Measurements from ENCODE around the gene ALDH7A1.
"Not testable (repeated sequence)": the region's sequence is repeated elsewhere in the genome, so short reads cannot be mapped to it uniquely, and the experiment has no call there.

ALDH7A1 gene

GRCh38 chr5:126531543-126532120, 63.4 kb downstream of the ALDH7A1 start:
- DNase-seq, result no peak

- DNase-seq, result no peak
Measured at GRCh38 chr5:126527892-126528291, 67.1 kb downstream of the ALDH7A1 start.

- no peak for DNase-seq
Measured at GRCh38 chr5:126527158-126527557, 67.9 kb downstream of the ALDH7A1 start.

- DNase-seq, result no peak
Measured at GRCh38 chr5:126526493-126526892, 68.5 kb downstream of the ALDH7A1 start.

- DNase-seq, result no peak
Measured at GRCh38 chr5:126525630-126526245, 69.3 kb downstream of the ALDH7A1 start.

- DNase-seq, result no peak
Measured at GRCh38 chr5:126523818-126524510, 71.1 kb downstream of the ALDH7A1 start.

GRCh38 chr5:126521130-126521529, 73.9 kb downstream of the ALDH7A1 start:
- no peak for DNase-seq

- no peak for DNase-seq
Measured at GRCh38 chr5:126520593-126520953, 74.4 kb downstream of the ALDH7A1 start.

- no peak for DNase-seq
Measured at GRCh38 chr5:126519637-126520592, 75.1 kb downstream of the ALDH7A1 start.

- DNase-seq, result not testable (repeated sequence)
Measured at GRCh38 chr5:126519223-126519622, 75.8 kb downstream of the ALDH7A1 start.

- no peak for DNase-seq
Measured at GRCh38 chr5:126516852-126517251, 78.2 kb downstream of the ALDH7A1 start.

GRCh38 chr5:126516133-126516532, 78.9 kb downstream of the ALDH7A1 start:
- peak; percentile 62 to 69 for DNase-seq

- no peak for DNase-seq
Measured at GRCh38 chr5:126515337-126515736, 79.7 kb downstream of the ALDH7A1 start.

GRCh38 chr5:126514558-126515141, 80.4 kb downstream of the ALDH7A1 start:
- DNase-seq, result no peak

- no peak for DNase-seq
Measured at GRCh38 chr5:126514131-126514557, 80.9 kb downstream of the ALDH7A1 start.

- no peak for DNase-seq
Measured at GRCh38 chr5:126513703-126514102, 81.3 kb downstream of the ALDH7A1 start.

- DNase-seq, result no peak
Measured at GRCh38 chr5:126513302-126513701, 81.7 kb downstream of the ALDH7A1 start.

- DNase-seq, result no peak
Measured at GRCh38 chr5:126512451-126512850, 82.6 kb downstream of the ALDH7A1 start.

- no peak for DNase-seq
Measured at GRCh38 chr5:126511961-126512360, 83.1 kb downstream of the ALDH7A1 start.

- no peak for DNase-seq
Measured at GRCh38 chr5:126509339-126509738, 85.7 kb downstream of the ALDH7A1 start.

GRCh38 chr5:126508962-126509279, 86.1 kb downstream of the ALDH7A1 start:
- DNase-seq, result no peak

GRCh38 chr5:126508251-126508961, 86.6 kb downstream of the ALDH7A1 start:
- no peak for DNase-seq
